ENCODE results near the gene GAB3.

GRCh38 chrX:154661899-154662298 is 89.0 kb downstream of the GAB3 start:
- no peak for TF ChIP-seq EP300 (IDR thresholded peaks at IDR 0.05)
- no peak for TF ChIP-seq CTCF (IDR thresholded peaks at IDR 0.05)
- TF ChIP-seq POLR2AphosphoS5 (IDR thresholded peaks at IDR 0.05) = no peak

Data from sigmoid colon (tissue), 4 donors.